ENCODE measurements around the gene HSD3B7. TPM values are rescaled to one million over a fixed set of nuclear protein-coding genes. Genes with fewer than 3 reads are reported as not detected.

Gene HSD3B7
- total and polyA plus RNA-seq, 2 of the 8 experiments (the other 6 are each of a cell fraction or from before 2014, with no cell fraction given) = 2.9 to 6.6 TPM

DNA sequence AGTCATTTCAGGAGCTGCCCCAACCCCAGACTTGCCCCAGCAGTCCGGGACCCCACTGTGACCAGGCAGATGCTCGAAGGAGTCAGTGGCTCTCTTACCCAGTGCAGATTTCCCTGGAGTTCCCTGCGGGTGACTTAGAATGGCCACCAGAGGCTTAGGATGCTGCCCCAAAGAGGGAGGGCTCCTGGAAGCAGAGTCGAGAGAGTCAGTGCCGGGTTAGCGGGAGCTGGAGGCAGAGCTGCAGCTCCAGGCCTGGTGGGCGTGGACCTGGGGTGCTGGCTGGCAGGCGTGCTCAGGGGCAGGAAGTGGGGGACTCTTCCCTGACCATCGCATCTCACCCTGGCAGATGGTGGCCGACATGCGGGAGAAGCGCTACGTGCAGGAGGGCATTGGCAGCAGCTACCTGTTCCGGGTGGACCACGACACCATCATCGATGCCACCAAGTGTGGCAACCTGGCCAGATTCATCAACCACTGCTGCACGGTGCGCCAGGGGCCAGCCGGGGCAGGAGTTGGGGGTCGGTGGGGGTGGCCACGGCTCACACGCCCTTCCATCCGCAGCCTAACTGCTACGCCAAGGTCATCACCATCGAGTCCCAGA is 1.6 kb upstream of the HSD3B7 start:
- no peak overlapping the region for H2AK5ac ChIP-seq (ENCODE audit: low read depth, low read length)
- peaks cover 0 to 5% (median 2%) of the 10 kb centered on the region in 4 experiments; a peak in 4 of 7 replicates for H3K4me1 ChIP-seq (replicated peaks in 1 of 4; ENCODE audit: control insufficient read depth in 3 of 4, insufficient read depth in 4 of 4, low read length in 3 of 4)
- DNase-seq (ENCODE audit: low read depth in 1 of 2, low spot score in 2 of 2) = no peak

More for the DNA sequence above, 1.6 kb upstream of the HSD3B7 start:
- no peak overlapping the region for H3K56ac ChIP-seq (replicated peaks; ENCODE audit: insufficient read length, low read depth, low read length)
- no peak overlapping the region for H4K5ac ChIP-seq (ENCODE audit: insufficient read length, low read depth, low read length)
- TF ChIP-seq POLR2A (IDR thresholded peaks at IDR 0.05; ENCODE audit: control extremely low read depth in 1 of 2, low read depth in 2 of 2, low read length in 2 of 2) (peak in 1 of 2 experiments; percentile 48; a peak in 1 of 3 replicates), ATF2 (IDR thresholded peaks at IDR 0.05; ENCODE audit: low read length) (no peak)
- no peaks in the 10 kb centered on the region for H3K79me1 ChIP-seq (ENCODE audit: low read depth, low read length)
- FAIRE-seq = no peak
- 92% methylated on average over 25 of the region's 25 CpGs; no CpG with 5 or more reads in 1 of the 2 experiments for WGBS, 2 experiments (ENCODE audit: extremely low coverage in 1 of 2, insufficient coverage in 1 of 2, insufficient read length in 1 of 2, insufficient replicate concordance in 2 of 2, low coverage in 1 of 2, low lambda C conversion rate in 2 of 2, missing lambda C conversion rate in 1 of 2)
- H3K9ac ChIP-seq (replicated peaks in 1 of 4; ENCODE audit: extremely low read depth in 1 of 4, low read depth in 3 of 4, low read length in 3 of 4) = no peak overlapping the region
- H4K20me1 ChIP-seq (replicated peaks in 1 of 2; ENCODE audit: control insufficient read depth in 1 of 2, insufficient read depth in 2 of 2, low read length in 2 of 2) = peaks cover 0 to 17% of the 10 kb centered on the region in 2 experiments
- no peak overlapping the region for H3K4me3 ChIP-seq (ENCODE audit: extremely low read depth in 1 of 4, insufficient read depth in 2 of 4, low read depth in 3 of 4, low read length in 4 of 4)
- no peaks in the 10 kb centered on the region for H3K27me3 ChIP-seq (replicated peaks in 1 of 4; ENCODE audit: control insufficient read depth in 3 of 4, extremely low read depth in 1 of 4, insufficient read depth in 3 of 4, low read length in 3 of 4)
- H3K14ac ChIP-seq (ENCODE audit: insufficient read length) = no peak overlapping the region
- no peak overlapping the region for H4K91ac ChIP-seq (replicated peaks; ENCODE audit: insufficient read length, low read length)
- no peak overlapping the region for H3K27ac ChIP-seq (ENCODE audit: low read depth, low read length)
- peaks cover 8 to 30% (median 22%) of the 10 kb centered on the region in 4 experiments; a peak in 6 of 8 replicates for H3K36me3 ChIP-seq (ENCODE audit: control insufficient read depth in 2 of 4, insufficient read depth in 4 of 4, low read length in 3 of 4)
- no peak overlapping the region for H3K4ac ChIP-seq (replicated peaks; ENCODE audit: insufficient read length, low read depth, low read length)
- no peak overlapping the region for H2BK15ac ChIP-seq (ENCODE audit: low read length)
- peaks cover 3% of the 10 kb centered on the region; the same call in 1 of the 2 replicates for H3K23me2 ChIP-seq (ENCODE audit: low read depth, low read length)
- no peaks in the 10 kb centered on the region for H3K79me2 ChIP-seq (ENCODE audit: control insufficient read depth in 1 of 2, insufficient read depth in 2 of 2, low read length in 2 of 2)
- no peak overlapping the region for H2BK120ac ChIP-seq (replicated peaks; ENCODE audit: low read depth, low read length)
- no peak overlapping the region for H2BK5ac ChIP-seq (ENCODE audit: low read depth, low read length)
- no peak overlapping the region for H3K23ac ChIP-seq (ENCODE audit: insufficient read length)
- H3K4me2 ChIP-seq (ENCODE audit: insufficient read depth in 1 of 2, low read depth in 2 of 2, low read length in 2 of 2) = no peak overlapping the region
- no peak overlapping the region for H2AFZ ChIP-seq (ENCODE audit: low read length)
- CTCF ChIA-PET (ENCODE audit: partially characterized antibody) = interaction anchor here (0.6 to 5.5 kb wide), 23 partner anchors 8 to 886 kb away, joined by 3 to 39 read pairs (median 4); partner anchors contain the start of genes PRSS8, ZNF646 and ZNF668
- no peaks in the 10 kb centered on the region for H3K9me3 ChIP-seq (ENCODE audit: insufficient read depth in 2 of 2, low read depth in 1 of 2, low read length in 1 of 2)
- H3K18ac ChIP-seq (ENCODE audit: extremely low read depth, low read length) = no peak overlapping the region
- no peak overlapping the region for H2BK12ac ChIP-seq (ENCODE audit: low read depth, low read length)
- H2BK20ac ChIP-seq (ENCODE audit: low read length) = no peak overlapping the region
- no peak overlapping the region for H4K8ac ChIP-seq (ENCODE audit: extremely low read depth, insufficient read depth, low read length)
- POLR2A ChIA-PET (ENCODE audit: partially characterized antibody) = interaction anchor here (0.7 to 5.9 kb wide), 20 partner anchors 10 to 197 kb away, joined by 3 to 45 read pairs (median 5); partner anchors contain the start of genes FUS, KAT8, ORAI3 and SETD1A

Measured in H1 (cell line).